Stimulated activated memory B cell treated with anti-CD40 and anti-IgM and Interleukin-4, amounts not matched to agents 10 μg/mL and 1 μg/mL and 100 μg/mL, for 72 hours (primary cell): ENCODE results near the gene UGT1A3.
"Not testable (repeated sequence)": the region's sequence is repeated elsewhere in the genome, so short reads cannot be mapped to it uniquely, and the experiment has no call there.

ENCODE experiments used
- ATAC-seq: fragments of 150-1000 bp; cut with Tn5 transposase; 2 replicates; pipeline ENCODE4 v1.10.0; 2021
- H3K27ac Mint-ChIP-seq: one replicate; pipeline ENCODE4 v1.8.0; 2022; ENCODE audit warnings: mild to moderate bottlenecking, mixed read lengths
- H3K27me3 Mint-ChIP-seq: one replicate; pipeline ENCODE4 v1.8.0; 2022; ENCODE audit warnings: mixed read lengths
- H3K36me3 Mint-ChIP-seq: one replicate; pipeline ENCODE4 v1.8.0; 2022; ENCODE audit warnings: mixed read lengths
- H3K4me1 Mint-ChIP-seq: one replicate; pipeline ENCODE4 v1.8.0; 2022; ENCODE audit warnings: mixed read lengths
- H3K4me3 Mint-ChIP-seq: one replicate; pipeline ENCODE4 v1.8.0; 2022; ENCODE audit warnings: mild to moderate bottlenecking, moderate library complexity, mixed read lengths
- H3K9me3 Mint-ChIP-seq: one replicate; pipeline ENCODE4 v1.8.0; 2022; ENCODE audit warnings: mixed read lengths

UGT1A3 gene

DNA sequence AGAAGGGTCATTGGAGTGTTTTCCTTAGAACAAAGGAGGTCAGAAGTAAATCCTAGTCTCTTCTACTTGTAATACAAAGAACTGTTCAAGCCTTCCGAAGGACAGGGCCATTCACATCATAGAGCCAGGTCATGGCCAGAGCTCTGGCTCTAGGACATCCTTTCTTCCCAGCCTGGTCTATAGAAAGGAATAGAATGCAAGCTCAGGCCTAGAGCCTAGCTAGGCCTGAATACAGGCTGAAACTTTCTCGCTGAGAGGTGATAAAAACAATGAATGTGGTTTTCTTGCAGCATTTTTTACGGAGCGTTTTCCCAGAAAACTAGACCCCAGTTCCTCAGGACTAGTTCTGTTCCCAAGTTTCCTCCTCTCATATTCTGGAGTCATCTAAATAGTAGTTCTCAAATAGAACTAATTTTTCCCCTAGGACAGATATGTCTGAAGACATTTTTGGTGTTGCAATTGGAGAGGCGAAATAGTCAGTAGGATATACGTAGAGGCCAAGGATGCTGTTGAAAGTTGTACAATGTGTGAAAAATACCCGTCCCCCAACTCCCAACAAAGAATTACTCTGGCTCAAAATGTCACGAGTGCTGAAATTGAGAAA lies 29.3 kb upstream of the UGT1A3 start:
- Mint-ChIP-seq H3K27me3 (peaks cover 32% of the 10 kb centered on the region), H3K4me3 (no peak overlapping the region)
- no peak for ATAC-seq

GRCh38 chr2:233700028-233700635 lies 28.7 kb upstream of the UGT1A3 start:
- no peak overlapping the region for H3K27ac Mint-ChIP-seq
- H3K27me3 Mint-ChIP-seq = peaks cover 32% of the 10 kb centered on the region
- no peak overlapping the region for H3K4me3 Mint-ChIP-seq
- peaks cover 6% of the 10 kb centered on the region for H3K36me3 Mint-ChIP-seq
- H3K4me1 Mint-ChIP-seq = peaks cover 6% of the 10 kb centered on the region
- ATAC-seq = no peak
- H3K9me3 Mint-ChIP-seq = peaks cover 6% of the 10 kb centered on the region

More for the DNA sequence above, 29.3 kb upstream of the UGT1A3 start:
- peaks cover 6% of the 10 kb centered on the region for H3K4me1 Mint-ChIP-seq
- peaks cover 6% of the 10 kb centered on the region for H3K9me3 Mint-ChIP-seq
- peaks cover 6% of the 10 kb centered on the region for H3K36me3 Mint-ChIP-seq
- H3K27ac Mint-ChIP-seq = no peak overlapping the region

GRCh38 chr2:233700842-233701241 lies 28.0 kb upstream of the UGT1A3 start:
- ATAC-seq, H3K9me3 Mint-ChIP-seq, H3K27ac Mint-ChIP-seq, H3K4me3 Mint-ChIP-seq, H3K4me1 Mint-ChIP-seq, H3K36me3 Mint-ChIP-seq: not testable (repeated sequence)
- peaks cover 32% of the 10 kb centered on the region for H3K27me3 Mint-ChIP-seq

DNA sequence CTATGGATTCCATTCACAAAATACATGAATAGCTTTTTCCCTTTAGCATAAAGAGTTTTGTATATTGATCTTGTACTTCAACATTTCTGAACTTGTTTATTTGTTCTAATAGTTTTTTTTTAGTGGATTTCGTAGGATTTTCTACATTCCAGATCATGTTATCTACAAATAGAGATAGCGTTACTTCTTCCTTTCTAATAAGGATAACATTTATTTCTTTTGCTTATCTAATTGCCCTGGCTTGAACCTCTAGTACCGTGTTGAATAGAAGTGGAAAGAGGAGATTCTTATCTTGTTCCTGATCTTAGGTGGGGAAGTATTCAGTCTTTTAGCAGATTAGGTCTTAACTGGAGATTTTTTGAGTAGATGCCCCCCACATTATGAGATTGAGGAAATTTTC lies 26.6 kb upstream of the UGT1A3 start:
- H3K27me3 Mint-ChIP-seq = peaks cover 31% of the 10 kb centered on the region
- no peaks in the 10 kb centered on the region for H3K4me1 Mint-ChIP-seq
- ATAC-seq = no peak
- no peak overlapping the region for H3K4me3 Mint-ChIP-seq
- no peak overlapping the region for H3K27ac Mint-ChIP-seq
- peaks cover 6% of the 10 kb centered on the region for H3K9me3 Mint-ChIP-seq
- peaks cover 6% of the 10 kb centered on the region for H3K36me3 Mint-ChIP-seq

DNA sequence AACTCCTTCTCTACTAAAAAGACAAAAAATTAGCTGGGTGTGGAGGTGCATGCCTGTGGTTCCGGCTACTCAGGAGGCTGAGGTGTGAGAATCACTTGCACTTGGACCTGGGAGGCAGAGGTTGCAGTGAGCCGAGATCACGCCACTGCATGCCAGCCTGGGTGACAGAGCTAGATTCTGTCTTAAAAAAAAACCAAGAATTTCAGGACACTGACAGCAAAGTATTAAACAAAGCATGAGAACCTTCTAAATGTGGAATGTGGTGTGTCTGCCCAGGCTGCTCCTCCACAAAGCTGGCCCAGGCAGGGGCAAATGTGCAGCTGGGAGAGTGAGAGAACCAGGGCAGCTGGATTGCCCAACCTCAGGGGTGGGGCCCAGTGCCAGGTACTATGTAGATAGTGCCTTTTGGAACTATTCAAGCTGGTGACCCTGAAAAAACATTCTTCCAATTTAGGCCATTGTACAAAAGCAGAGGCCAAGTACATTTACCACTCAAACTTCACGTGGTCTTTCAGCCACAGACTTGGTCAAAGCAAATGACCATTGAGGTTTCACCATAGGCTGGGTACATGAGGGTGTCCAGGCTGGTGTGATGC lies 22.8 kb upstream of the UGT1A3 start:
- no peak for ATAC-seq
- peaks cover 42% of the 10 kb centered on the region for H3K27me3 Mint-ChIP-seq
- no peak overlapping the region for H3K27ac Mint-ChIP-seq
- H3K4me1 Mint-ChIP-seq = no peaks in the 10 kb centered on the region
- peaks cover 6% of the 10 kb centered on the region for H3K9me3 Mint-ChIP-seq
- H3K4me3 Mint-ChIP-seq = no peak overlapping the region
- H3K36me3 Mint-ChIP-seq = peaks cover 6% of the 10 kb centered on the region

- peaks cover 49% of the 10 kb centered on the region for H3K27me3 Mint-ChIP-seq
- H3K4me1 Mint-ChIP-seq = peaks cover 7% of the 10 kb centered on the region
- no peak overlapping the region for H3K27ac Mint-ChIP-seq
- H3K36me3 Mint-ChIP-seq = peaks cover 6% of the 10 kb centered on the region
- no peak overlapping the region for H3K4me3 Mint-ChIP-seq
- ATAC-seq = no peak
- peaks cover 6% of the 10 kb centered on the region for H3K9me3 Mint-ChIP-seq
Measured at GRCh38 chr2:233706720-233707119, 22.1 kb upstream of the UGT1A3 start.

DNA sequence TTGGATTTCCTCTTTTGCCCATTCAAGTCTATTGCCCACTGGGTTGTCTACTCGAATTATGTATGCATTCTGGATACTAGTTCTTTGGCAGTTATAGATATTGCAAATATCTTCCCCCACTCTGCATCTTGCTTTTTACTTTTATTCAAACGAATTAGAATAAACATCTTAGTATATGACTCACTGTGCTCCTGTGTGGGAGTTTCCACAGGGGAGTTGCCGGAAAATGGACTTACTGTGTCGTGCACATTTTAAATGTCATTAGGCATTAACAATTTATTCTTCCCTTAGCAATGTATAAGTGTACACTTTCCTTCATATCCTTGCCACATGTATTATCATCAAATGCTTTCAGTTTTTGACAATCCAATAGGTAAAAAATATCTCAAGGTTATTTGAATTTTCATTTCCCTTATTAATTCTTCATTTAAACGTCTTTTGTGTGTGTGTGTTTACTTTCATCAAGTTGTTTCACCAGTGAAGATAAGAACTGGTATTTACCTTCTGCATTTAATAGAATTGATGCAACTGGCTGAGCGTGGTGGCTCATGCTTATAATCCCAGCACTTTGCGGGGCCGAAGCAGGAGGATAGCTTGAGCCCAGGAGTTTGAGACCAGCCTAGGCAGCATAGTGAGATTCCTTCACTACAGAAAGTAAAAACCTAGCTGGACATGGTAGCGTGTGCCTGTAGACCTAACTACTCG lies 20.8 kb upstream of the UGT1A3 start:
- no peak overlapping the region for H3K4me3 Mint-ChIP-seq
- peaks cover 8% of the 10 kb centered on the region for H3K4me1 Mint-ChIP-seq
- H3K36me3 Mint-ChIP-seq = peaks cover 6% of the 10 kb centered on the region
- H3K27ac Mint-ChIP-seq = no peak overlapping the region
- H3K9me3 Mint-ChIP-seq = peaks cover 6% of the 10 kb centered on the region
- peaks cover 48% of the 10 kb centered on the region for H3K27me3 Mint-ChIP-seq
- no peak for ATAC-seq

DNA sequence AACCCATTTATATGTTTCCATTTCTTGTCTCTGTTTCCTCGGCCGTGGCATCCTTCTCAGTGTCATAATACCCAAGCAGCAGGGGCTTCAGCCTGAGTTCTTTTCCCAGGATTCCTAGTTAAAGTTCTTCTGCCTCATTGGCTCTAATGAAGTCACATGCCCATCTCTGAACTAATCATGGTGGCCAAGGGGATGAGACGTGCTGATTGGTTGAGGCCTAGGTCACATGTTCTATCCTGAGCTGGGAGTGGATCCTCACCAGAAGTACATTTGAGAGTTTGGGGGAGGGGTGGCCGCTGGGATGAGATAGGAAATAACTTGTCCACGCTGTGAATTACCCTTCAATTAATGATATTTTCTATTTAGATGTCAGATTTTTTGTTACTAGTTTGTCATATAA lies 19.9 kb upstream of the UGT1A3 start:
- H3K4me3 Mint-ChIP-seq = no peak overlapping the region
- peaks cover 4% of the 10 kb centered on the region for H3K36me3 Mint-ChIP-seq
- no peak for ATAC-seq
- no peak overlapping the region for H3K27ac Mint-ChIP-seq
- peaks cover 40% of the 10 kb centered on the region for H3K27me3 Mint-ChIP-seq
- H3K9me3 Mint-ChIP-seq = peaks cover 3% of the 10 kb centered on the region
- H3K4me1 Mint-ChIP-seq = peaks cover 8% of the 10 kb centered on the region

- H3K36me3 Mint-ChIP-seq = no peaks in the 10 kb centered on the region
- H3K4me3 Mint-ChIP-seq = no peak overlapping the region
- H3K27me3 Mint-ChIP-seq = peaks cover 39% of the 10 kb centered on the region
- peak overlapping the region; percentile 12 for H3K27ac Mint-ChIP-seq
- ATAC-seq = peak; percentile 75
- peaks cover 8% of the 10 kb centered on the region for H3K4me1 Mint-ChIP-seq
- H3K9me3 Mint-ChIP-seq = no peaks in the 10 kb centered on the region
Measured at GRCh38 chr2:233711312-233712008, 17.4 kb upstream of the UGT1A3 start.

GRCh38 chr2:233712611-233713261 lies 16.1 kb upstream of the UGT1A3 start, which contains the start of gene UGT1A5:
UGT1A5 (plus strand) TSS chr2:233712907; CDS start chr2:233712992, 85 bp downstream.
- H3K4me1 Mint-ChIP-seq = peaks cover 8% of the 10 kb centered on the region
- no peak within 1 kb of the TSS for H3K27ac Mint-ChIP-seq
- peaks cover 35% of the 10 kb centered on the region for H3K27me3 Mint-ChIP-seq
- H3K4me3 Mint-ChIP-seq = no peak within 1 kb of the TSS
- H3K36me3 Mint-ChIP-seq = no peaks in the 10 kb centered on the region
- no peaks in the 10 kb centered on the region for H3K9me3 Mint-ChIP-seq
- no peak for ATAC-seq

- peaks cover 34% of the 10 kb centered on the region for H3K27me3 Mint-ChIP-seq
- H3K4me3 Mint-ChIP-seq = no peak overlapping the region
Measured at GRCh38 chr2:233713262-233713615, 15.6 kb upstream of the UGT1A3 start.

GRCh38 chr2:233714121-233714520 lies 14.7 kb upstream of the UGT1A3 start:
- Mint-ChIP-seq H3K4me3 (no peak overlapping the region), H3K4me1 (peaks cover 8% of the 10 kb centered on the region), H3K9me3 (no peaks in the 10 kb centered on the region), H3K36me3 (no peaks in the 10 kb centered on the region), H3K27me3 (peaks cover 35% of the 10 kb centered on the region), H3K27ac (no peak overlapping the region)
- ATAC-seq = no peak

More at GRCh38 chr2:233713262-233713615, 15.6 kb upstream of the UGT1A3 start:
- peaks cover 8% of the 10 kb centered on the region for H3K4me1 Mint-ChIP-seq
- ATAC-seq = no peak
- no peaks in the 10 kb centered on the region for H3K36me3 Mint-ChIP-seq
- no peak overlapping the region for H3K27ac Mint-ChIP-seq
- no peaks in the 10 kb centered on the region for H3K9me3 Mint-ChIP-seq

GRCh38 chr2:233718552-233718951 lies 10.3 kb upstream of the UGT1A3 start, which contains the start of gene UGT1A4:
UGT1A4 (plus strand) TSS chr2:233718736; CDS start chr2:233718821, 85 bp downstream.
- no peaks in the 10 kb centered on the region for H3K9me3 Mint-ChIP-seq
- H3K36me3 Mint-ChIP-seq = no peaks in the 10 kb centered on the region
- H3K4me1 Mint-ChIP-seq = no peaks in the 10 kb centered on the region
- ATAC-seq = no peak
- H3K4me3 Mint-ChIP-seq = no peak within 1 kb of the TSS
- peaks cover 41% of the 10 kb centered on the region for H3K27me3 Mint-ChIP-seq
- no peak within 1 kb of the TSS for H3K27ac Mint-ChIP-seq

GRCh38 chr2:233736868-233737653 lies 8.2 kb downstream of the UGT1A3 start:
- not testable (repeated sequence) for ATAC-seq, H3K4me3 Mint-ChIP-seq, H3K27ac Mint-ChIP-seq, H3K36me3 Mint-ChIP-seq, H3K9me3 Mint-ChIP-seq, H3K4me1 Mint-ChIP-seq
- H3K27me3 Mint-ChIP-seq = peaks cover 48% of the 10 kb centered on the region
